ENCODE measurements around the gene PTPN20. TPM values are rescaled to one million over a fixed set of nuclear protein-coding genes. Genes with fewer than 3 reads are reported as not detected.

The PTPN20 gene
- total RNA-seq, 1 donor from 2014 or later, result 5.3 TPM

GRCh38 chr10:46992803-46993561, 81.8 kb downstream of the PTPN20 start:
- H3K4me3 ChIP-seq (ENCODE audit: low read depth, low read length), result no peak overlapping the region
- no peak for DNase-seq (ENCODE audit: low read depth)

GRCh38 chr10:46995234-46995633, 84.0 kb downstream of the PTPN20 start:
- TF ChIP-seq CTCF (IDR thresholded peaks at IDR 0.05; ENCODE audit: insufficient read depth, low read length, poor library complexity, severe bottlenecking), result no peak
- DNase-seq (ENCODE audit: low read depth), result no peak
- H3K36me3 ChIP-seq (ENCODE audit: control insufficient read depth, insufficient read depth, low read length), result no peaks in the 10 kb centered on the region

More at GRCh38 chr10:46992803-46993561, 81.8 kb downstream of the PTPN20 start:
- Histone ChIP-seq H3K27me3 (ENCODE audit: control insufficient read depth, insufficient read depth, low read length) (no peaks in the 10 kb centered on the region), H3K36me3 (ENCODE audit: control insufficient read depth, insufficient read depth, low read length) (no peaks in the 10 kb centered on the region)
- peak; percentile 29 for TF ChIP-seq CTCF (IDR thresholded peaks at IDR 0.05; ENCODE audit: insufficient read depth, low read length, poor library complexity, severe bottlenecking)

GRCh38 chr10:46998192-46998591, 87.0 kb downstream of the PTPN20 start:
- DNase-seq (ENCODE audit: low read depth), result no peak
- no peaks in the 10 kb centered on the region for H3K27me3 ChIP-seq (ENCODE audit: control insufficient read depth, insufficient read depth, low read length)
- no peaks in the 10 kb centered on the region for H3K36me3 ChIP-seq (ENCODE audit: control insufficient read depth, insufficient read depth, low read length)
- H3K4me3 ChIP-seq (ENCODE audit: low read depth, low read length), result no peak overlapping the region
- TF ChIP-seq CTCF (IDR thresholded peaks at IDR 0.05; ENCODE audit: insufficient read depth, low read length, poor library complexity, severe bottlenecking), result no peak

More at GRCh38 chr10:46995234-46995633, 84.0 kb downstream of the PTPN20 start:
- Histone ChIP-seq H3K27me3 (ENCODE audit: control insufficient read depth, insufficient read depth, low read length) (no peaks in the 10 kb centered on the region), H3K4me3 (ENCODE audit: low read depth, low read length) (no peak overlapping the region)

- no peak for DNase-seq (ENCODE audit: low read depth)
- TF ChIP-seq CTCF (IDR thresholded peaks at IDR 0.05; ENCODE audit: insufficient read depth, low read length, poor library complexity, severe bottlenecking), result no peak
- Histone ChIP-seq H3K4me3 (ENCODE audit: low read depth, low read length) (no peak overlapping the region), H3K27me3 (ENCODE audit: control insufficient read depth, insufficient read depth, low read length) (no peaks in the 10 kb centered on the region), H3K36me3 (ENCODE audit: control insufficient read depth, insufficient read depth, low read length) (no peaks in the 10 kb centered on the region)
These were observed 87.4 kb downstream of the PTPN20 start for GRCh38 chr10:46998595-46998994.

- TF ChIP-seq CTCF (IDR thresholded peaks at IDR 0.05; ENCODE audit: insufficient read depth, low read length, poor library complexity, severe bottlenecking), result no peak
- Histone ChIP-seq H3K36me3 (ENCODE audit: control insufficient read depth, insufficient read depth, low read length) (no peaks in the 10 kb centered on the region), H3K27me3 (ENCODE audit: control insufficient read depth, insufficient read depth, low read length) (no peaks in the 10 kb centered on the region), H3K4me3 (ENCODE audit: low read depth, low read length) (no peak overlapping the region)
- no peak for DNase-seq (ENCODE audit: low read depth)
These were observed 88.0 kb downstream of the PTPN20 start for GRCh38 chr10:46999217-46999616.

- Histone ChIP-seq H3K36me3 (ENCODE audit: control insufficient read depth, insufficient read depth, low read length) (no peaks in the 10 kb centered on the region), H3K27me3 (ENCODE audit: control insufficient read depth, insufficient read depth, low read length) (no peaks in the 10 kb centered on the region), H3K4me3 (ENCODE audit: low read depth, low read length) (no peak overlapping the region)
- DNase-seq (ENCODE audit: low read depth), result peak; percentile 19
- TF ChIP-seq CTCF (IDR thresholded peaks at IDR 0.05; ENCODE audit: insufficient read depth, low read length, poor library complexity, severe bottlenecking), result no peak
These were observed 97.5 kb downstream of the PTPN20 start for GRCh38 chr10:47008769-47009168.
